Measurements from ENCODE around the gene PPP1R26. TPM values are rescaled to one million over a fixed set of nuclear protein-coding genes. Genes with fewer than 3 reads are reported as not detected.

The PPP1R26 gene
- polyA plus RNA-seq, 1 donor from 2014 or later: 20.1 TPM

GRCh38 chr9:135516132-135516860 is 36.7 kb downstream of the PPP1R26 start:
- no peaks in the 10 kb centered on the region for H3K79me2 ChIP-seq (replicated peaks; ENCODE audit: insufficient read depth, low read length)
- H3K27ac ChIP-seq (ENCODE audit: low read length): no peak overlapping the region
- no peaks in the 10 kb centered on the region for H3K9me2 ChIP-seq (ENCODE audit: insufficient read depth, low read length)
- H3K4me3 ChIP-seq (ENCODE audit: low read length): no peak overlapping the region
- no peak overlapping the region for H3K9ac ChIP-seq (ENCODE audit: low read length)
- TF ChIP-seq TAF1 (IDR thresholded peaks at IDR 0.05; ENCODE audit: low read depth) (no peak), EP300 (conservative IDR thresholded peaks at IDR 0.05; ENCODE audit: poor library complexity, severe bottlenecking) (no peak), RAD21 (conservative IDR thresholded peaks at IDR 0.05) (no peak), EZH2 (IDR thresholded peaks at IDR 0.05; ENCODE audit: borderline replicate concordance, insufficient read depth, low read length, poor library complexity, severe bottlenecking) (no peak), REST (IDR thresholded peaks at IDR 0.05; ENCODE audit: borderline replicate concordance) (no peak), POLR2AphosphoS5 (IDR thresholded peaks at IDR 0.05) (no peak), MXI1 (conservative IDR thresholded peaks at IDR 0.05; ENCODE audit: poor library complexity, severe bottlenecking) (no peak), SMC3 (conservative IDR thresholded peaks at IDR 0.05; ENCODE audit: poor library complexity) (no peak)
- TF ChIP-seq, protein P1, sequence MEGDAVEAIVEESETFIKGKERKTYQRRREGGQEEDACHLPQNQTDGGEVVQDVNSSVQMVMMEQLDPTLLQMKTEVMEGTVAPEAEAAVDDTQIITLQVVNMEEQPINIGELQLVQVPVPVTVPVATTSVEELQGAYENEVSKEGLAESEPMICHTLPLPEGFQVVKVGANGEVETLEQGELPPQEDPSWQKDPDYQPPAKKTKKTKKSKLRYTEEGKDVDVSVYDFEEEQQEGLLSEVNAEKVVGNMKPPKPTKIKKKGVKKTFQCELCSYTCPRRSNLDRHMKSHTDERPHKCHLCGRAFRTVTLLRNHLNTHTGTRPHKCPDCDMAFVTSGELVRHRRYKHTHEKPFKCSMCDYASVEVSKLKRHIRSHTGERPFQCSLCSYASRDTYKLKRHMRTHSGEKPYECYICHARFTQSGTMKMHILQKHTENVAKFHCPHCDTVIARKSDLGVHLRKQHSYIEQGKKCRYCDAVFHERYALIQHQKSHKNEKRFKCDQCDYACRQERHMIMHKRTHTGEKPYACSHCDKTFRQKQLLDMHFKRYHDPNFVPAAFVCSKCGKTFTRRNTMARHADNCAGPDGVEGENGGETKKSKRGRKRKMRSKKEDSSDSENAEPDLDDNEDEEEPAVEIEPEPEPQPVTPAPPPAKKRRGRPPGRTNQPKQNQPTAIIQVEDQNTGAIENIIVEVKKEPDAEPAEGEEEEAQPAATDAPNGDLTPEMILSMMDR (IDR thresholded peaks at IDR 0.05; ENCODE audit: poor library complexity, severe bottlenecking): no peak
- H3F3A ChIP-seq (ENCODE audit: insufficient read depth, low read length, poor library complexity, severe bottlenecking): no peaks in the 10 kb centered on the region
- H2AFZ ChIP-seq (ENCODE audit: low read depth, low read length): no peak overlapping the region
- no peaks in the 10 kb centered on the region for H3K9me3 ChIP-seq (ENCODE audit: low read length)
- H3K36me3 ChIP-seq (ENCODE audit: insufficient read depth, low read length): no peaks in the 10 kb centered on the region
- H4K20me1 ChIP-seq (ENCODE audit: insufficient read depth): no peaks in the 10 kb centered on the region
- H3K4me2 ChIP-seq (ENCODE audit: low read length): no peak overlapping the region
- H3K27me3 ChIP-seq (ENCODE audit: insufficient read depth, low read depth, low read length): no peaks in the 10 kb centered on the region

GRCh38 chr9:135517407-135517822 is 37.8 kb downstream of the PPP1R26 start:
- no peaks in the 10 kb centered on the region for H3K9me2 ChIP-seq (ENCODE audit: insufficient read depth, low read length)
- no peaks in the 10 kb centered on the region for H3K9me3 ChIP-seq (ENCODE audit: low read length)
- no peak for TF ChIP-seq TAF1 (IDR thresholded peaks at IDR 0.05; ENCODE audit: low read depth)
- TF ChIP-seq REST (IDR thresholded peaks at IDR 0.05; ENCODE audit: borderline replicate concordance): no peak
- TF ChIP-seq, protein P1 (IDR thresholded peaks at IDR 0.05; ENCODE audit: poor library complexity, severe bottlenecking): no peak
- no peak for TF ChIP-seq MXI1 (conservative IDR thresholded peaks at IDR 0.05; ENCODE audit: poor library complexity, severe bottlenecking)
- no peak for TF ChIP-seq POLR2AphosphoS5 (IDR thresholded peaks at IDR 0.05)
- TF ChIP-seq EZH2 (IDR thresholded peaks at IDR 0.05; ENCODE audit: borderline replicate concordance, insufficient read depth, low read length, poor library complexity, severe bottlenecking): no peak
- TF ChIP-seq RAD21 (conservative IDR thresholded peaks at IDR 0.05): no peak
- no peak for TF ChIP-seq EP300 (conservative IDR thresholded peaks at IDR 0.05; ENCODE audit: poor library complexity, severe bottlenecking)
- no peak for TF ChIP-seq SMC3 (conservative IDR thresholded peaks at IDR 0.05; ENCODE audit: poor library complexity)
- H2AFZ ChIP-seq (ENCODE audit: low read depth, low read length): no peak overlapping the region
- no peak overlapping the region for H3K9ac ChIP-seq (ENCODE audit: low read length)
- no peaks in the 10 kb centered on the region for H3F3A ChIP-seq (ENCODE audit: insufficient read depth, low read length, poor library complexity, severe bottlenecking)
- H3K36me3 ChIP-seq (ENCODE audit: insufficient read depth, low read length): no peaks in the 10 kb centered on the region
- no peak overlapping the region for H3K4me3 ChIP-seq (ENCODE audit: low read length)
- no peak overlapping the region for H3K27ac ChIP-seq (ENCODE audit: low read length)
- H3K79me2 ChIP-seq (replicated peaks; ENCODE audit: insufficient read depth, low read length): no peaks in the 10 kb centered on the region
- H3K27me3 ChIP-seq (ENCODE audit: insufficient read depth, low read depth, low read length): no peaks in the 10 kb centered on the region
- no peaks in the 10 kb centered on the region for H4K20me1 ChIP-seq (ENCODE audit: insufficient read depth)
- H3K4me2 ChIP-seq (ENCODE audit: low read length): no peak overlapping the region
